Heart left ventricle (tissue), 13 donors: ENCODE measurements around the gene RAD51B.
"Not testable (repeated sequence)": the region's sequence is repeated elsewhere in the genome, so short reads cannot be mapped to it uniquely, and the experiment has no call there.

Experiments
- POLR2A ChIP-seq, 2 donors: fragments of 450-650 bp; IDR thresholded peaks; one replicate each; pipeline ENCODE4 v1.6.1; 2017; ENCODE audit warnings: antibody characterized with exemption in 2 of 2, mild to moderate bottlenecking in 2 of 2, moderate library complexity in 2 of 2
- TF ChIP-seq, protein P1 (sequence below), 12 donors: fragments of 200-600 bp; sonication (generic) in 4 of 12; IDR thresholded peaks; one replicate each; pipeline versions ENCODE4 v1.5.0 to v1.8.0; 2018 to 2022; ENCODE audit warnings: antibody characterized with exemption in 12 of 12, mild to moderate bottlenecking in 5 of 12
- donor health status: ischemic (EF 13 %, LVEDD 7.1; RV severe dilation, severe dysfunction).
- donor health status: DM: no; HTN: yes; CAD: no.
- donor health status: DM: no; HTN: no; CAD: no.
- donor health status: ischemic (EF 25% LVEDD 6.9; RV normal size, moderate dysfunction).
- donor health status: ischemic (EF 25% LVEDD 5.7; RV mildly dilated, moderate dysfunction).
- donor health status: ischemic (EF 35%, LVEDD 5.7; RV mildly dilated, moderate dysfunction).
- donor health status: nonischemic (EF 11% LVEDD 7.7; RV severe dilation, severe dysfunction).
- donor health status: DM: yes; HTN: yes; CAD: no.
- donor health status: PGD.
- donor health status: ischemic (EF 29% LVEDD 5.4; RV normal size, mild dysfunction).
- donor health status: nonischemic (EF 23%, LVEDD 6.1; RV moderate dilation, normal function).

- TF ChIP-seq, protein P1, sequence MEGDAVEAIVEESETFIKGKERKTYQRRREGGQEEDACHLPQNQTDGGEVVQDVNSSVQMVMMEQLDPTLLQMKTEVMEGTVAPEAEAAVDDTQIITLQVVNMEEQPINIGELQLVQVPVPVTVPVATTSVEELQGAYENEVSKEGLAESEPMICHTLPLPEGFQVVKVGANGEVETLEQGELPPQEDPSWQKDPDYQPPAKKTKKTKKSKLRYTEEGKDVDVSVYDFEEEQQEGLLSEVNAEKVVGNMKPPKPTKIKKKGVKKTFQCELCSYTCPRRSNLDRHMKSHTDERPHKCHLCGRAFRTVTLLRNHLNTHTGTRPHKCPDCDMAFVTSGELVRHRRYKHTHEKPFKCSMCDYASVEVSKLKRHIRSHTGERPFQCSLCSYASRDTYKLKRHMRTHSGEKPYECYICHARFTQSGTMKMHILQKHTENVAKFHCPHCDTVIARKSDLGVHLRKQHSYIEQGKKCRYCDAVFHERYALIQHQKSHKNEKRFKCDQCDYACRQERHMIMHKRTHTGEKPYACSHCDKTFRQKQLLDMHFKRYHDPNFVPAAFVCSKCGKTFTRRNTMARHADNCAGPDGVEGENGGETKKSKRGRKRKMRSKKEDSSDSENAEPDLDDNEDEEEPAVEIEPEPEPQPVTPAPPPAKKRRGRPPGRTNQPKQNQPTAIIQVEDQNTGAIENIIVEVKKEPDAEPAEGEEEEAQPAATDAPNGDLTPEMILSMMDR (IDR thresholded peaks at IDR 0.05), result not testable (repeated sequence)
- TF ChIP-seq POLR2A (IDR thresholded peaks at IDR 0.05), result not testable (repeated sequence)
Measured at GRCh38 chr14:68662826-68663225, 843.2 kb downstream of the RAD51B start.
